Fibroblast of villous mesenchyme (primary cell): ENCODE results near the gene MPL. TPM values are rescaled to one million over a fixed set of nuclear protein-coding genes. Genes with fewer than 3 reads are reported as not detected.
"Not testable (repeated sequence)": the region's sequence is repeated elsewhere in the genome, so short reads cannot be mapped to it uniquely, and the experiment has no call there.

ENCODE experiments used
- DNase-seq: peaks from one replicate; pipeline ENCODE4 v3.0.0-alpha.2; 2010; ENCODE audit warnings: low read depth
- H3K4me3 ChIP-seq: 2 replicates; pipeline ENCODE4 v1.5.1; 2011; ENCODE audit warnings: low read depth, mild to moderate bottlenecking, low read length
- total RNA-seq: library from RNA; depleted of rRNA; stranded (reverse); fragments of >200 nt; gene quantifications from 2 replicates; pipeline ENCODE4 v1.2.3, GENCODE V29; 2012
- TF ChIP-seq, protein P1 (sequence below): IDR thresholded peaks from 2 replicates; pipeline ENCODE4 v1.5.1; 2012; ENCODE audit warnings: low read depth, mild to moderate bottlenecking, low read length; ENCODE audit not compliant: insufficient read depth

The MPL gene
- total RNA-seq, 1 donor, result not detected

- H3K4me3 ChIP-seq, result no peak overlapping the region
- TF ChIP-seq, protein P1, sequence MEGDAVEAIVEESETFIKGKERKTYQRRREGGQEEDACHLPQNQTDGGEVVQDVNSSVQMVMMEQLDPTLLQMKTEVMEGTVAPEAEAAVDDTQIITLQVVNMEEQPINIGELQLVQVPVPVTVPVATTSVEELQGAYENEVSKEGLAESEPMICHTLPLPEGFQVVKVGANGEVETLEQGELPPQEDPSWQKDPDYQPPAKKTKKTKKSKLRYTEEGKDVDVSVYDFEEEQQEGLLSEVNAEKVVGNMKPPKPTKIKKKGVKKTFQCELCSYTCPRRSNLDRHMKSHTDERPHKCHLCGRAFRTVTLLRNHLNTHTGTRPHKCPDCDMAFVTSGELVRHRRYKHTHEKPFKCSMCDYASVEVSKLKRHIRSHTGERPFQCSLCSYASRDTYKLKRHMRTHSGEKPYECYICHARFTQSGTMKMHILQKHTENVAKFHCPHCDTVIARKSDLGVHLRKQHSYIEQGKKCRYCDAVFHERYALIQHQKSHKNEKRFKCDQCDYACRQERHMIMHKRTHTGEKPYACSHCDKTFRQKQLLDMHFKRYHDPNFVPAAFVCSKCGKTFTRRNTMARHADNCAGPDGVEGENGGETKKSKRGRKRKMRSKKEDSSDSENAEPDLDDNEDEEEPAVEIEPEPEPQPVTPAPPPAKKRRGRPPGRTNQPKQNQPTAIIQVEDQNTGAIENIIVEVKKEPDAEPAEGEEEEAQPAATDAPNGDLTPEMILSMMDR, result no peak
- DNase-seq, result no peak
These were observed 57.9 kb downstream of the MPL start for GRCh38 chr1:43395523-43395922.

DNA sequence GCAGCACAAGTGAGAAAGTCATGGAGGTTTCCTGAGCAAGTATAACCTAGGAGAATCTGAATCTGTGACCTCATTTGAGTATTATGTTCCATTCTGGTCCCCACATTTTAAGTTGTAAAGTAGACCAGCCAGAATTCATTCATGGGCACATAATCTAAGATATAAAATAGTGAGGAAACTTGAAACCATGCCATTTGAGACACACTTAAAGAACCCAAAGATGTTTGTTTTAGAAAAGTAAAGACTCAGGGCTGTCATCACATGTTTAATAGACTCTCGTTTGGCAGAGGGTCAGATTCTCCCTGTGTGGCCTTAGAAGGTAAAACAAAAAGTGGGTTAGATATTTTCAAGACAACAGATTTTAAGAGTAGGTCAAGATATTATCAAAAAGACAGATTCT is 58.4 kb downstream of the MPL start:
- no peak for DNase-seq
- TF ChIP-seq, protein P1, result no peak
- no peak overlapping the region for H3K4me3 ChIP-seq

DNA sequence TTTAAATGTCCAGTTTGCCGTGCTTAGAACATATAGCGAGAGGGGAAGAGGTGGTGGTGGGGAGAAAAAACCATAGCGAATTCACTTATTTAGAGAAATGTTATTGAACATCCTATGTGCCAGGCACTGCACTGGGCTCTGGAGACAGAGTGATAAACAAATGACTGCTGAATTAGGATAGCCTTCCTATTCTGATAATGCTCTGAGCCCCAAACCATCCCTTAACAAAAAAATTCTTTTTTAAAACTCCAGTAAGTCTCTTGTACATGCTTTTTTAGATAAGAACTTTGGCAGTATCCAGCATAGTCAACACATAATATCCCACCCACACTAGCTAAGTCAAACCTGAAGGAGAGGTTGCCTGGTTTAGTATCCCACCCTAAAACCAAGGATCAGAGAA is 60.6 kb downstream of the MPL start:
- TF ChIP-seq, protein P1, result no peak
- no peak for DNase-seq

GRCh38 chr1:43400441-43400840 is 62.8 kb downstream of the MPL start:
- H3K4me3 ChIP-seq, DNase-seq: not testable (repeated sequence)

More for the DNA sequence above, 60.6 kb downstream of the MPL start:
- H3K4me3 ChIP-seq, result no peak overlapping the region

DNA sequence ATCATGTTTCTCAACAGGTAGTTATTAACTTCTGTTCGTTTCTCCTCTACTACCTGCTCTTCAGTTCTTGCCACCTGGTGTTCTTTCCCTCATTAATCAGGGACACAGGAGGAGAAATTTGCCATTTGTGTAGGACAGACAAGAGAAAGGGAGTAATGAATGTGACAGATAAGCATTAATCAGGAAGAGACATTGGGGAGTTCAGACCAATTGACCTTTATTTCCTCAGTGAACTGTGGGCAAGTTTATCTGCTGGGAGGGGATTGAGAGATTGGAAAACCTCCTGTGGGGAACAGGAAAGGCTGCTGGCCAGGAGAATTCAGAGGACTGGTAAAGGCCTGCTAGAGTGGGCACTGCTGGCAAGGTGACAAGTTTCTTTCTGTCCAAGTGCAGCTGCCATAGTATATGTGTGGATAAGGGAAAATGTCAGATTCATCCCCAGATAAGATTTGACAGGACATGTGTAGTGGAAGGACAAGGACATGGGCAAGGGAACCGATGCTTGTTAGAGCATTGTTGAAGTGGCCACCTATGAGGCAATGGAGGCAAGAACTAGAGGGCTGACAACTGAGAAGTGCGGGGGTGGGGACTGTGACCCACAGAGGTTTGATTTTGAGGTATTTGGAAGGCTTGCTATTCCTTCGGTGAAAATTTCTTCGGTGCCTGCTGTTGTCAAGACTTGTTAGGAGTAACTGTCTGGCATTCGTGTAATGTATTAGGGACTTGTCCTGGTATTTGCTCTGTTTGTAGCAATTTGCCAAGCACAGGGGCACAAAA is 64.7 kb downstream of the MPL start:
- TF ChIP-seq, protein P1, result no peak
- no peak overlapping the region for H3K4me3 ChIP-seq
- DNase-seq, result no peak

Other genes with a start within 250 kb of the MPL start
- gene EBNA1BP2, start 165.5 kb upstream of the MPL start, total RNA-seq, result 87.9 and 91.5 TPM in 2 replicates
- gene CFAP57, start 165.5 kb upstream of the MPL start, total RNA-seq, result under 0.01 TPM in 2 replicates
- gene TMEM125, start 67.8 kb upstream of the MPL start, total RNA-seq, result under 0.01 TPM in 1 of 2 replicates, not detected in the other
- not detected in 2 replicates for gene C1orf210, start 52.2 kb upstream of the MPL start, total RNA-seq
- gene TIE1, start 36.8 kb upstream of the MPL start, total RNA-seq, result under 0.01 TPM in 2 replicates
- gene CDC20, start 21.2 kb downstream of the MPL start, total RNA-seq, result 34.8 and 51.8 TPM in 2 replicates
- 43.2 and 51.0 TPM in 2 replicates for gene ELOVL1, start 30.2 kb downstream of the MPL start, total RNA-seq
- 69.3 and 79.5 TPM in 2 replicates for gene MED8, start 52.0 kb downstream of the MPL start, total RNA-seq
- 35.4 and 38.7 TPM in 2 replicates for gene SZT2, start 52.1 kb downstream of the MPL start, total RNA-seq
- gene HYI, start 116.1 kb downstream of the MPL start, total RNA-seq, result 43.6 and 131 TPM in 2 replicates
- 42.7 and 53.8 TPM in 2 replicates for gene PTPRF, start 193.1 kb downstream of the MPL start, total RNA-seq